GM12878 (cell line): ENCODE data around the gene SLC39A13.

Experiments used
- CTCF ChIP-seq, 3 experiments: IDR thresholded peaks in 2 of 3; conservative IDR thresholded peaks in 1 of 3; 2 replicates each; pipeline ENCODE4 v1.5.1; 2011; ENCODE audit warnings: low read depth in 3 of 3, low read length in 3 of 3, mild to moderate bottlenecking in 3 of 3, control low read depth in 2 of 3, moderate library complexity in 2 of 3, inconsistent platforms in 1 of 3, mixed read lengths in 1 of 3; ENCODE audit not compliant: control insufficient read depth in 2 of 3, insufficient read depth in 1 of 3; ENCODE audit errors: extremely low read depth in 1 of 3
- EP300 ChIP-seq, 2 experiments: fragments of 150-350 bp in 1 of 2; IDR thresholded peaks; 2 replicates each; pipeline ENCODE4 v1.6.1; 2011 to 2012; ENCODE audit warnings: low read depth in 2 of 2, low read length in 2 of 2, borderline replicate concordance in 1 of 2, improper control_type of control experiment in 1 of 2, inconsistent platforms in 1 of 2; ENCODE audit not compliant: control insufficient read depth in 1 of 2
- KDM1A ChIP-seq: fragments of 200-600 bp; sonication (generic); IDR thresholded peaks from 2 replicates; pipeline ENCODE4 v1.6.1; 2016; ENCODE audit warnings: borderline replicate concordance
- LARP7 ChIP-seq: fragments of 450-650 bp; IDR thresholded peaks from 2 replicates; pipeline ENCODE4 v1.6.1; 2017; ENCODE audit warnings: mild to moderate bottlenecking
- PAX5 ChIP-seq: IDR thresholded peaks from 2 replicates; pipeline ENCODE4 v1.6.1; 2011; ENCODE audit warnings: low read depth, low read length, borderline replicate concordance
- POLR2A ChIP-seq: IDR thresholded peaks from 2 replicates; pipeline ENCODE4 v1.6.1; 2011; ENCODE audit warnings: low read depth, mild to moderate bottlenecking, low read length
- RAD21 ChIP-seq: IDR thresholded peaks from 2 replicates; pipeline ENCODE4 v1.6.1; 2011; ENCODE audit warnings: mild to moderate bottlenecking, low read depth, low read length, moderate library complexity; ENCODE audit not compliant: insufficient read depth
- SPI1 ChIP-seq: IDR thresholded peaks from 2 replicates; pipeline ENCODE4 v1.6.1; 2011; ENCODE audit warnings: low read depth, mild to moderate bottlenecking, low read length, moderate library complexity, borderline replicate concordance; ENCODE audit not compliant: insufficient read depth
- SRF ChIP-seq, 2 experiments: IDR thresholded peaks; 2 replicates each; pipeline ENCODE4 v1.6.1; 2011; ENCODE audit warnings: low read depth in 2 of 2, low read length in 2 of 2, mild to moderate bottlenecking in 1 of 2, moderate library complexity in 1 of 2
- ZNF217 ChIP-seq: fragments of 450-650 bp; IDR thresholded peaks from 2 replicates; pipeline ENCODE4 v1.6.1; 2017; ENCODE audit warnings: antibody characterized with exemption, mild to moderate bottlenecking

DNA sequence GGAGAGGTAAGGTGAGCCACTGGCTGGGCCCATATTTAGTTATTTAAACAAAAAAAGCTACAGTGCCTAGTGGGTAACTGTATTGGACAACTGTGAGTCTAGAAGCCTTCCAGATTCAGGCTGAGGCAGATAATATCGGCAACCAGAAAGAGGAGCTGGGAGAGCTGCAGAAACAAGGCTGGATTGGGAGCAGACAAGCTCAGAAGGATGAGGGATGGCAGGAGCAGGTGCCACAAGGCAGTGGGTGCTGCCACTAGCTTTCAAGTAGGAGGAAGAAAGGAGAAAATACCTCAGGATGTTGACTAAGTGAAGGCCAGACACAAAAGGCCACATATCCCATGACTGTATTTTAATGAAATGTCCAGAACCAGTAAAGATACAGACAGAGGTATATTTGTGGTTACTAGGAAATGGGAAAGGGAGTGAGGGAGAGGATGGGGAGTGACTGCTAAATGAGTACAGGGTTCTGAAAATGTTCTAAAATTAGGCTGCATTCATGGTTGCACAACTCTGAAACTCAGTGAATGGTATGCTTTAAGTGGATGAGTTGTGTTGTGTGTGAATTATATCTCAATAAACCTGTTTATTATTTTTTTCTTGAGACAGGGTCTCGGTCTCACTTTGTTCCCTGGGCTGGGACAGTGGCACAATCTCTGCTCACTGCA lies 52.3 kb downstream of the SLC39A13 start:
- TF ChIP-seq LARP7 (no peak), POLR2A (no peak), RAD21 (no peak), EP300 (IDR thresholded peaks at IDR 0.05; ENCODE audit: borderline replicate concordance in 1 of 2, control insufficient read depth in 1 of 2, low read depth in 2 of 2, low read length in 2 of 2) (no peak), PAX5 (no peak), ZNF217 (no peak), SPI1 (no peak), KDM1A (no peak), SRF (IDR thresholded peaks at IDR 0.05; ENCODE audit: low read depth in 2 of 2, low read length in 2 of 2) (no peak), CTCF (IDR thresholded peaks at IDR 0.05 in 2 of 3, conservative IDR thresholded peaks at IDR 0.05 in 1 of 3; ENCODE audit: control insufficient read depth in 2 of 3, extremely low read depth in 1 of 3, insufficient read depth in 1 of 3, low read depth in 3 of 3, low read length in 3 of 3) (no peak)
